H1 (cell line): Measurements from ENCODE around the gene CLVS2. TPM values are rescaled to one million over a fixed set of nuclear protein-coding genes. Genes with fewer than 3 reads are reported as not detected.

Source experiments
- CTCF ChIA-PET: fragments of 300-600 bp; sonication (Branson Sonifier 250); formaldehyde crosslinking; loops from one replicate; lab custom pipeline; 2021; ENCODE audit not compliant: partially characterized antibody; lab: Charles Lee
- POLR2A ChIA-PET: fragments of 300-600 bp; sonication (Branson Sonifier 250); formaldehyde crosslinking; loops from one replicate; lab custom pipeline; 2021; ENCODE audit warnings: inconsistent platforms; ENCODE audit not compliant: partially characterized antibody; lab: Charles Lee
- DNase-seq, 2 experiments: peaks; one replicate each; pipeline versions ENCODE4 v3.0.0 to v3.0.0-alpha.2; 2010 to 2022; ENCODE audit warnings: low spot score in 2 of 2, low read depth in 1 of 2, mixed read lengths in 1 of 2
- FAIRE-seq: peaks from 2 replicates; lab custom pipeline; 2011; peaks lifted over from hg19 to GRCh38; lab: Jason Lieb, UNC
- H2AFZ ChIP-seq: 2 replicates; pipeline ENCODE4 v1.8.1; 2012; ENCODE audit warnings: low read length, inconsistent platforms
- H2AK5ac ChIP-seq: 2 replicates; pipeline ENCODE4 v1.6.1; 2013; ENCODE audit warnings: low read depth, low read length
- H2BK120ac ChIP-seq: replicated peaks from 2 replicates; pipeline ENCODE3; 2013; ENCODE audit warnings: low read depth, low read length, inconsistent platforms
- H2BK12ac ChIP-seq: 2 replicates; pipeline ENCODE4 v1.6.1; 2013; ENCODE audit warnings: low read depth, low read length
- H2BK15ac ChIP-seq: 2 replicates; pipeline ENCODE4 v1.6.1; 2013; ENCODE audit warnings: low read length
- H2BK20ac ChIP-seq: 2 replicates; pipeline ENCODE4 v1.6.1; 2013; ENCODE audit warnings: low read length
- H2BK5ac ChIP-seq: 2 replicates; pipeline ENCODE4 v1.6.1; 2013; ENCODE audit warnings: low read depth, low read length
- H3K14ac ChIP-seq: 2 replicates; pipeline ENCODE4 v1.6.1; 2013; ENCODE audit warnings: inconsistent platforms; ENCODE audit not compliant: insufficient read length
- H3K18ac ChIP-seq: 2 replicates; pipeline ENCODE4 v1.6.1; 2013; ENCODE audit warnings: low read length; ENCODE audit errors: extremely low read depth
- H3K23ac ChIP-seq: 2 replicates; pipeline ENCODE4 v1.6.1; 2013; ENCODE audit warnings: inconsistent platforms; ENCODE audit not compliant: insufficient read length
- H3K23me2 ChIP-seq: 2 replicates; pipeline ENCODE4 v1.6.1; 2013; ENCODE audit warnings: low read depth, low read length
- H3K27ac ChIP-seq: 2 replicates; pipeline ENCODE4 v1.6.1; 2011; ENCODE audit warnings: low read depth, low read length, inconsistent platforms
- H3K27me3 ChIP-seq, 4 experiments: replicated peaks in 1 of 4; 1 replicate in 1 of 4; 2 replicates in 3 of 4; pipeline versions ENCODE4 v1.6.1 to v1.8.1; 2011 to 2013; ENCODE audit warnings: low read length in 3 of 4, mild to moderate bottlenecking in 3 of 4, inconsistent platforms in 2 of 4, mixed read lengths in 2 of 4, moderate library complexity in 1 of 4; ENCODE audit not compliant: control insufficient read depth in 3 of 4, insufficient read depth in 3 of 4; ENCODE audit errors: extremely low read depth in 1 of 4
- H3K36me3 ChIP-seq, 4 experiments: 2 replicates each; pipeline versions ENCODE4 v1.6.1 to v1.8.1; 2011 to 2013; ENCODE audit warnings: mild to moderate bottlenecking in 4 of 4, low read length in 3 of 4, moderate library complexity in 2 of 4, control low read depth in 1 of 4, inconsistent platforms in 1 of 4; ENCODE audit not compliant: insufficient read depth in 4 of 4, control insufficient read depth in 2 of 4
- H3K4ac ChIP-seq: replicated peaks from 2 replicates; pipeline ENCODE3; 2013; ENCODE audit warnings: low read length, low read depth, mixed read lengths, inconsistent platforms; ENCODE audit not compliant: insufficient read length
- H3K4me1 ChIP-seq, 4 experiments: replicated peaks in 1 of 4; 1 replicate in 1 of 4; 2 replicates in 3 of 4; pipeline versions ENCODE4 v1.6.1 to v1.8.1; 2011 to 2013; ENCODE audit warnings: low read length in 3 of 4, inconsistent platforms in 2 of 4, mixed read lengths in 1 of 4; ENCODE audit not compliant: insufficient read depth in 4 of 4, control insufficient read depth in 3 of 4
- H3K4me2 ChIP-seq, 2 experiments: 2 replicates each; pipeline versions ENCODE4 v1.6.1 to v1.8.1; 2011 to 2013; ENCODE audit warnings: low read depth in 2 of 2, low read length in 2 of 2, control low read depth in 1 of 2, inconsistent platforms in 1 of 2, mild to moderate bottlenecking in 1 of 2; ENCODE audit not compliant: insufficient read depth in 1 of 2
- H3K4me3 ChIP-seq, 4 experiments: fragments of 200-600, 300-600 bp in 1 of 4; sonication (generic), shearing (Covaris generic), sonication (Bioruptor Twin) in 1 of 4; 2 replicates each; pipeline versions ENCODE4 v1.5.1 to v1.8.1; 2011 to 2016; ENCODE audit warnings: low read length in 4 of 4, low read depth in 3 of 4, control low read depth in 2 of 4, inconsistent platforms in 2 of 4, mild to moderate bottlenecking in 2 of 4, mixed read lengths in 1 of 4, moderate library complexity in 1 of 4; ENCODE audit not compliant: insufficient read depth in 2 of 4; ENCODE audit errors: extremely low read depth in 1 of 4
- H3K56ac ChIP-seq: replicated peaks from 2 replicates; pipeline ENCODE3; 2013; ENCODE audit warnings: low read depth, mild to moderate bottlenecking, mixed read lengths, low read length, inconsistent platforms; ENCODE audit not compliant: insufficient read length
- H3K79me1 ChIP-seq: 2 replicates; pipeline ENCODE4 v1.6.1; 2013; ENCODE audit warnings: low read depth, low read length, control low read depth
- H3K79me2 ChIP-seq, 2 experiments: 2 replicates each; pipeline versions ENCODE4 v1.6.1 to v1.8.1; 2012 to 2013; ENCODE audit warnings: low read length in 2 of 2, mild to moderate bottlenecking in 2 of 2, inconsistent platforms in 1 of 2; ENCODE audit not compliant: insufficient read depth in 2 of 2, control insufficient read depth in 1 of 2
- H3K9ac ChIP-seq, 4 experiments: replicated peaks in 1 of 4; 1 replicate in 1 of 4; 2 replicates in 3 of 4; pipeline versions ENCODE4 v1.6.1 to v1.8.1; 2011 to 2013; ENCODE audit warnings: low read depth in 3 of 4, low read length in 3 of 4, control low read depth in 2 of 4, mild to moderate bottlenecking in 2 of 4, moderate library complexity in 2 of 4, inconsistent platforms in 1 of 4; ENCODE audit errors: extremely low read depth in 1 of 4
- H3K9me3 ChIP-seq, 2 experiments: 2 replicates each; pipeline versions ENCODE4 v1.6.1 to v1.8.1; 2012 to 2013; ENCODE audit warnings: mild to moderate bottlenecking in 2 of 2, moderate library complexity in 2 of 2, control low read depth in 1 of 2, inconsistent platforms in 1 of 2, low read depth in 1 of 2, low read length in 1 of 2, mixed read lengths in 1 of 2; ENCODE audit not compliant: insufficient read depth in 2 of 2
- H4K20me1 ChIP-seq, 2 experiments: replicated peaks in 1 of 2; 2 replicates each; pipeline versions ENCODE3 to v1.8.1; 2011 to 2013; ENCODE audit warnings: inconsistent platforms in 2 of 2, low read length in 2 of 2, mild to moderate bottlenecking in 1 of 2; ENCODE audit not compliant: insufficient read depth in 2 of 2, control insufficient read depth in 1 of 2
- H4K5ac ChIP-seq: 2 replicates; pipeline ENCODE4 v1.6.1; 2013; ENCODE audit warnings: low read length, low read depth, mixed read lengths, inconsistent platforms; ENCODE audit not compliant: insufficient read length
- H4K8ac ChIP-seq: 2 replicates; pipeline ENCODE4 v1.8.0; 2013; ENCODE audit warnings: mild to moderate bottlenecking, moderate library complexity, low read length, inconsistent platforms; ENCODE audit not compliant: insufficient read depth; ENCODE audit errors: extremely low read depth
- H4K91ac ChIP-seq: replicated peaks from 2 replicates; pipeline ENCODE3; 2013; ENCODE audit warnings: low read length, mixed read lengths, inconsistent platforms; ENCODE audit not compliant: insufficient read length
- BACH1 ChIP-seq: IDR thresholded peaks from 2 replicates; pipeline ENCODE4 v1.6.1; 2012; ENCODE audit warnings: low read length, improper control_type of control experiment
- CHD2 ChIP-seq: IDR thresholded peaks from 2 replicates; pipeline ENCODE4 v1.6.1; 2012; ENCODE audit warnings: low read length, improper control_type of control experiment
- CREB1 ChIP-seq: IDR thresholded peaks from 2 replicates; pipeline ENCODE4 v1.6.1; 2012; ENCODE audit warnings: inconsistent platforms
- CTBP2 ChIP-seq: IDR thresholded peaks from 2 replicates; pipeline ENCODE4 v1.7.0; 2011; ENCODE audit warnings: borderline replicate concordance, mild to moderate bottlenecking, moderate library complexity, mixed read lengths, low read length; ENCODE audit not compliant: insufficient read depth, insufficient read length
- KDM4A ChIP-seq: IDR thresholded peaks from one replicate; pipeline ENCODE4 v1.7.1; 2012; ENCODE audit warnings: low read depth, mild to moderate bottlenecking, moderate library complexity, low read length, inconsistent platforms; ENCODE audit not compliant: severe bottlenecking
- RXRA ChIP-seq: IDR thresholded peaks from 2 replicates; pipeline ENCODE4 v1.6.1; 2011; ENCODE audit warnings: low read depth, mild to moderate bottlenecking, low read length, moderate library complexity; ENCODE audit not compliant: insufficient read depth
- SAP30 ChIP-seq: fragments of 300-600 bp; sonication (generic); IDR thresholded peaks from 2 replicates; pipeline ENCODE4 v1.7.1; 2012; ENCODE audit warnings: low read length, moderate library complexity, mild to moderate bottlenecking, inconsistent platforms; ENCODE audit not compliant: insufficient read depth, insufficient replicate concordance
- TAF7 ChIP-seq: optimal IDR thresholded peaks from 2 replicates; pipeline ENCODE3; 2011; ENCODE audit warnings: low read depth, mild to moderate bottlenecking, inconsistent platforms, low read length, moderate library complexity, borderline replicate concordance
- TCF12 ChIP-seq: IDR thresholded peaks from 2 replicates; pipeline ENCODE4 v1.6.1; 2011; ENCODE audit warnings: low read depth, mild to moderate bottlenecking, low read length
- WGBS, 2 experiments: shearing (Covaris generic) in 1 of 2; methylation state at CpG; one replicate each; pipeline versions ENCODE4 v1.1.6 to v1.1.7; 2013 to 2015; ENCODE audit warnings: low lambda C conversion rate in 2 of 2, mixed read lengths in 2 of 2, inconsistent platforms in 1 of 2, low coverage in 1 of 2, missing lambda C conversion rate in 1 of 2; ENCODE audit not compliant: insufficient replicate concordance in 2 of 2, insufficient coverage in 1 of 2, insufficient read length in 1 of 2; ENCODE audit errors: extremely low coverage in 1 of 2, missing lambda C conversion rate in 1 of 2; 5-methylcytosine and 5-hydroxymethylcytosine counted together
- polyA plus RNA-seq, 7 experiments: library from polyadenylated mRNA; depleted of rRNA in 3 of 7; stranded (reverse) in 5 of 7; unstranded in 2 of 7; fragments of >200 nt in 5 of 7; fragments of 200-250 nt in 2 of 7; gene quantifications; 1 replicate in 5 of 7; 2 replicates in 1 of 7; 4 replicates in 1 of 7; pipeline versions ENCODE4 v1.2.1 to v1.2.3, GENCODE V29; 2011 to 2013; ENCODE audit warnings: missing spikeins in 2 of 7, mixed read lengths in 2 of 7
- total RNA-seq: library from RNA; stranded (reverse); fragmentation: NEBNext Ultra II Directional; extraction: Animal tissue kit (Norgen Biotek cat#: 25700); gene quantifications from 2 replicates; pipeline ENCODE4 v1.2.1, GENCODE V29; 2021
- TF ChIP-seq, protein P1 (sequence below), 3 experiments: IDR thresholded peaks; 1 replicate in 2 of 3; 2 replicates in 1 of 3; pipeline versions ENCODE4 v1.5.1 to v1.6.1; 2011; ENCODE audit warnings: low read length in 3 of 3, mild to moderate bottlenecking in 3 of 3, inconsistent platforms in 2 of 3, low read depth in 1 of 3, moderate library complexity in 1 of 3; ENCODE audit not compliant: insufficient read depth in 1 of 3; ENCODE audit errors: control extremely low read depth in 1 of 3
- TF ChIP-seq, protein P2 (sequence below): IDR thresholded peaks from 2 replicates; pipeline ENCODE4 v1.6.1; 2012; ENCODE audit warnings: inconsistent platforms

The CLVS2 gene
- total and polyA plus RNA-seq, 2 of the 8 experiments (the other 6 are each of a cell fraction or from before 2014, with no cell fraction given), result 0.30 to 0.73 TPM

DNA sequence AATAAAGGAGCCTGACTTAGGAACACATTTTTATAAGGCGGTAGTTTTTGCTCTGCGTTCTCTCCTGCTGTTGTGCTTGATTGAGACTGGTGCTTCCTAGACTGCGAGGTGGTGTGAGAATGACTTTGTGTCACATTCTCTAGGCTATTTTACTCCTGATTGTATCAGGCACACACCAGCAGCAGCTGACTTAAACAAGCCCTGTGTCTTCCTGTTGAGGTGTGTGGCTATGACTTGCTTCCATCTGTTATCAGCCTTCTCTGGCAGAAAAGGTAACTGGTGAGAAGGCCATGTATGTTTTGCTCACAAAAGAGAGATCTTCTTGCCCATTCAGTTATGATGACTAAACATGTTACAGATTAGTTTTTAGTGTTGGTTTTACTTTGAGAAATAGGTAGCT, 43.4 kb downstream of the CLVS2 start:
- no peaks in the 10 kb centered on the region for H3K9me3 ChIP-seq
- 90% methylated on average over 3 of the region's 3 CpGs; no CpG with 5 or more reads in 1 of the 2 experiments for WGBS, 2 experiments
- no peak overlapping the region for H2BK120ac ChIP-seq
- DNase-seq (no peak), FAIRE-seq (no peak)
- no peaks in the 10 kb centered on the region for H3K79me1 ChIP-seq
- no peaks in the 10 kb centered on the region for H3K79me2 ChIP-seq
- H3K18ac ChIP-seq, result no peak overlapping the region
- H3K27ac ChIP-seq, result no peak overlapping the region
- H3K23me2 ChIP-seq, result no peaks in the 10 kb centered on the region
- no peak overlapping the region for H3K4ac ChIP-seq
- no peak overlapping the region for H3K14ac ChIP-seq
- no peaks in the 10 kb centered on the region for H4K20me1 ChIP-seq
- no peak overlapping the region for H2BK15ac ChIP-seq
- no peaks in the 10 kb centered on the region for H3K4me1 ChIP-seq
- no peak overlapping the region for H3K4me2 ChIP-seq
- H3K23ac ChIP-seq, result no peak overlapping the region
- no peak overlapping the region for H2AFZ ChIP-seq
- CTCF ChIA-PET, result interaction anchor here (1.3 kb wide), 1 partner anchor 9 kb away, joined by 3 read pairs; no protein-coding TSS in a partner anchor
- H4K5ac ChIP-seq, result no peak overlapping the region
- no peak overlapping the region for H3K4me3 ChIP-seq
- H2BK20ac ChIP-seq, result no peak overlapping the region
- no peak overlapping the region for H3K56ac ChIP-seq
- H3K27me3 ChIP-seq, result no peaks in the 10 kb centered on the region
- no peak overlapping the region for H4K91ac ChIP-seq
- H2AK5ac ChIP-seq, result no peak overlapping the region
- no peak overlapping the region for H3K9ac ChIP-seq
- no peak overlapping the region for H2BK5ac ChIP-seq
- H4K8ac ChIP-seq, result no peak overlapping the region
- POLR2A ChIA-PET, result interaction anchor here (0.8 kb wide), 1 partner anchor 14 kb away, joined by 3 read pairs; no protein-coding TSS in a partner anchor
- H3K36me3 ChIP-seq, result no peaks in the 10 kb centered on the region
- no peak overlapping the region; the same call in 1 of the 2 replicates for H2BK12ac ChIP-seq
- TF ChIP-seq CTBP2 (no peak), TCF12 (no peak), BACH1 (no peak), KDM4A (no peak), SAP30 (no peak), TAF7 (no peak), RXRA (no peak), CHD2 (no peak), CREB1 (no peak)
- TF ChIP-seq, protein P1, sequence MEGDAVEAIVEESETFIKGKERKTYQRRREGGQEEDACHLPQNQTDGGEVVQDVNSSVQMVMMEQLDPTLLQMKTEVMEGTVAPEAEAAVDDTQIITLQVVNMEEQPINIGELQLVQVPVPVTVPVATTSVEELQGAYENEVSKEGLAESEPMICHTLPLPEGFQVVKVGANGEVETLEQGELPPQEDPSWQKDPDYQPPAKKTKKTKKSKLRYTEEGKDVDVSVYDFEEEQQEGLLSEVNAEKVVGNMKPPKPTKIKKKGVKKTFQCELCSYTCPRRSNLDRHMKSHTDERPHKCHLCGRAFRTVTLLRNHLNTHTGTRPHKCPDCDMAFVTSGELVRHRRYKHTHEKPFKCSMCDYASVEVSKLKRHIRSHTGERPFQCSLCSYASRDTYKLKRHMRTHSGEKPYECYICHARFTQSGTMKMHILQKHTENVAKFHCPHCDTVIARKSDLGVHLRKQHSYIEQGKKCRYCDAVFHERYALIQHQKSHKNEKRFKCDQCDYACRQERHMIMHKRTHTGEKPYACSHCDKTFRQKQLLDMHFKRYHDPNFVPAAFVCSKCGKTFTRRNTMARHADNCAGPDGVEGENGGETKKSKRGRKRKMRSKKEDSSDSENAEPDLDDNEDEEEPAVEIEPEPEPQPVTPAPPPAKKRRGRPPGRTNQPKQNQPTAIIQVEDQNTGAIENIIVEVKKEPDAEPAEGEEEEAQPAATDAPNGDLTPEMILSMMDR (IDR thresholded peaks at IDR 0.05; ENCODE audit: control extremely low read depth in 1 of 3, insufficient read depth in 1 of 3, low read depth in 1 of 3, low read length in 3 of 3), result no peak
- TF ChIP-seq, protein P2, sequence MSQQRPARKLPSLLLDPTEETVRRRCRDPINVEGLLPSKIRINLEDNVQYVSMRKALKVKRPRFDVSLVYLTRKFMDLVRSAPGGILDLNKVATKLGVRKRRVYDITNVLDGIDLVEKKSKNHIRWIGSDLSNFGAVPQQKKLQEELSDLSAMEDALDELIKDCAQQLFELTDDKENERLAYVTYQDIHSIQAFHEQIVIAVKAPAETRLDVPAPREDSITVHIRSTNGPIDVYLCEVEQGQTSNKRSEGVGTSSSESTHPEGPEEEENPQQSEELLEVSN, result no peak
